Esophagus muscularis mucosa (tissue), 4 donors: Measurements from ENCODE around the gene ADA. TPM values are rescaled to one million over a fixed set of nuclear protein-coding genes. Genes with fewer than 3 reads are reported as not detected.
"Not testable (repeated sequence)": the region's sequence is repeated elsewhere in the genome, so short reads cannot be mapped to it uniquely, and the experiment has no call there.

Experiments used
- DNase-seq: peaks from one replicate; pipeline ENCODE4 v3.0.0-alpha.2; 2017; ENCODE audit errors: extremely low spot score
- H3K27ac ChIP-seq, 4 donors: fragments of 200-600 bp; sonication (generic); replicated peaks in 1 of 4; 1 replicate in 3 of 4; 2 replicates in 1 of 4; pipeline ENCODE4 v1.5.1; 2016 to 2019; ENCODE audit warnings: mild to moderate bottlenecking in 1 of 4
- H3K27me3 ChIP-seq, 4 donors: fragments of 200-600 bp; sonication (generic); one replicate each; pipeline versions ENCODE4 v1.5.1 to v1.6.0; 2016 to 2019
- H3K36me3 ChIP-seq, 4 donors: fragments of 200-600 bp; sonication (generic); one replicate each; pipeline ENCODE4 v1.5.1; 2016 to 2019
- H3K4me1 ChIP-seq, 4 donors: fragments of 200-600 bp; sonication (generic); one replicate each; pipeline ENCODE4 v1.5.1; 2016 to 2019
- H3K4me3 ChIP-seq, 4 donors: fragments of 200-600 bp; sonication (generic); 1 replicate in 2 of 4; 2 replicates in 2 of 4; pipeline ENCODE4 v1.5.1; 2016 to 2019; ENCODE audit warnings: mild to moderate bottlenecking in 4 of 4, moderate library complexity in 1 of 4
- H3K9me3 ChIP-seq, 4 donors: fragments of 200-600 bp; sonication (generic); 1 replicate in 3 of 4; 2 replicates in 1 of 4; pipeline ENCODE4 v1.5.1; 2016 to 2019
- CTCF ChIP-seq, 3 experiments: fragments of 200-600 bp in 2 of 3; fragments of 450-650 bp in 1 of 3; sonication (generic) in 2 of 3; IDR thresholded peaks; one replicate each; pipeline ENCODE4 v1.5.1; 2017 to 2019; ENCODE audit warnings: antibody characterized with exemption in 3 of 3, mild to moderate bottlenecking in 2 of 3, moderate library complexity in 1 of 3
- EP300 ChIP-seq: sonication (generic); formaldehyde crosslinking; IDR thresholded peaks from one replicate; pipeline ENCODE4 v1.6.1; 2017; ENCODE audit warnings: antibody characterized with exemption
- POLR2A ChIP-seq: fragments of 450-650 bp; IDR thresholded peaks from one replicate; pipeline ENCODE4 v1.6.1; 2017; ENCODE audit warnings: antibody characterized with exemption, moderate library complexity, mild to moderate bottlenecking, low read depth
- POLR2AphosphoS5 ChIP-seq, 2 donors: sonication (generic); formaldehyde crosslinking; IDR thresholded peaks; one replicate each; pipeline ENCODE4 v1.6.1; 2017; ENCODE audit warnings: antibody characterized with exemption in 2 of 2
- WGBS: methylation state at CpG from one replicate; pipeline ENCODE4 v1.1.5; 2018; 5-methylcytosine and 5-hydroxymethylcytosine counted together
- intact Hi-C: fragments of 100-400 bp; cut with DNase I; formaldehyde crosslinking; loops from one replicate; pipeline ENCODE4 v1.15.1; 2023
- total RNA-seq, 4 donors: library from RNA; depleted of rRNA; stranded (reverse); fragments of >200 nt; gene quantifications; one replicate each; pipeline versions ENCODE4 v1.1.0 to v1.2.1, GENCODE V29; 2016

Gene ADA
- total RNA-seq, 4 donors from 2014 or later = 9.6 to 18.4 (median 13.4) TPM

GRCh38 chr20:44678990-44679611 lies 27.6 kb upstream of the ADA start:
- TF ChIP-seq POLR2A = no peak
- TF ChIP-seq EP300 = no peak
- no peak for TF ChIP-seq CTCF (IDR thresholded peaks at IDR 0.05)
- no peak for TF ChIP-seq POLR2AphosphoS5 (IDR thresholded peaks at IDR 0.05)
- no peak overlapping the region for H3K4me3 ChIP-seq
- 88% methylated on average over 11 of the region's 12 CpGs for WGBS
- H3K4me1 ChIP-seq = peaks cover 0 to 5% (median 0%) of the 10 kb centered on the region in 4 donors
- H3K9me3 ChIP-seq = no peaks in the 10 kb centered on the region
- H3K27ac ChIP-seq = no peak overlapping the region
- no peak for DNase-seq
- no peaks in the 10 kb centered on the region for H3K27me3 ChIP-seq
- no peaks in the 10 kb centered on the region for H3K36me3 ChIP-seq
- intact Hi-C loops = no loop called here

- Histone ChIP-seq H3K4me3 (no peak overlapping the region), H3K4me1 (no peaks in the 10 kb centered on the region), H3K9me3 (no peaks in the 10 kb centered on the region), H3K36me3 (no peaks in the 10 kb centered on the region), H3K27me3 (no peaks in the 10 kb centered on the region), H3K27ac (no peak overlapping the region)
- no peak for TF ChIP-seq EP300
- TF ChIP-seq POLR2A = no peak
- no peak for TF ChIP-seq POLR2AphosphoS5 (IDR thresholded peaks at IDR 0.05)
- no peak for TF ChIP-seq CTCF (IDR thresholded peaks at IDR 0.05)
- intact Hi-C loops = no loop called here
- DNase-seq = no peak
- WGBS = 62% methylated on average over 2 of the region's 2 CpGs
Measured at GRCh38 chr20:44678242-44678641, 26.7 kb upstream of the ADA start.

DNA sequence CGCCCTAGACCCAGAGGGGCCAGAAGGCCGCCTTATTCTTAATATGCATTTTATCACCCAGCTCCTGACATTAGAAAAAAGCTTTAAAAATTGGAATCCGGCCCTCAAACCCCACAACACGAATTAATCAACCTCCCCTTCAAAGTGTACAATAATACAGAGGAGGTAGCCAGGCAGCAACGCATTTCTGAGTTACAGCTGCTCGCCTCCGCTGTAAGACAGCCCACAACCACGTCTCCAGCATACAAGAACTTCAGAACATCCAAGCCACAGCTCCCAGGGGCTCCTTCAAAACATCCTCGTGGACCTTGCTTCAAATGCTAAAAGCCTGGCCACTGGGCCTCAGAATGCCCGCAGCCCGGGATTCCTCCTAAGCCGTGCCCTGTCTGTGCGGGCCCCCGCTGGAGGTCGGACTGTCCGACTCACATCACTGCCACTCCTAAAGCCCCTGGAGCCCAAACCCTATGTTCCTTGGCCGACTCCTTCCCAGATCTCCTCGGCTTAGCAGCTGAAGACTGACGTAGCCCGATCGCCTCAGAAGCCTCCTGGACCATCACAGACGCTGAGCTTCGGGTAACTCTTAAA lies 20.9 kb upstream of the ADA start:
- H3K27me3 ChIP-seq, H3K4me3 ChIP-seq, H3K4me1 ChIP-seq, DNase-seq, H3K27ac ChIP-seq, H3K36me3 ChIP-seq, H3K9me3 ChIP-seq, intact Hi-C loops: not testable (repeated sequence)
- WGBS = 87% methylated on average over 21 of the region's 23 CpGs

- H3K4me3 ChIP-seq, intact Hi-C loops, H3K9me3 ChIP-seq, DNase-seq, H3K27ac ChIP-seq, H3K4me1 ChIP-seq, H3K36me3 ChIP-seq, H3K27me3 ChIP-seq: not testable (repeated sequence)
- 77% methylated on average over 6 of the region's 7 CpGs for WGBS
Measured at GRCh38 chr20:44671541-44671940, 20.0 kb upstream of the ADA start.

DNA sequence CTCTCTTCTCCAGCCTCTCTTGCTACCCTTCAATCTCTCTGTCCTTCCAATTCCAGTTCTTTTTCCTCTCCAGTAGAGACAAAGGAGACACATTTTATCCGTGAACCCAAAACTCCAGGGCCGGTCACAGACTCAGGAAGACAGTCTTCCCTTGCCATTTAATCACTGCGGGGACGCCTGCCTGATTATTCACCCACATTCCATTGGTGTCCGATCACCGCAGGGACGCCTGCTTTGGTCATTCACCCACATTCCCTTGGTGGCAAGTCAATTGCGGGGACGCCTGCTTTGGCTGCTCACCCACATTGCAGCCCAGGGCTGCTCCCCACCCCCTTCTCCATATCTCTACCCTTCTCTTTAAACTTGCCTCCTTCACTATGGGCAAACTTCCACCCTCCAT lies 19.4 kb upstream of the ADA start:
- H3K36me3 ChIP-seq, DNase-seq, intact Hi-C loops, H3K4me1 ChIP-seq, H3K4me3 ChIP-seq, H3K27me3 ChIP-seq, H3K9me3 ChIP-seq, H3K27ac ChIP-seq: not testable (repeated sequence)
- WGBS = 85% methylated on average over 9 of the region's 9 CpGs

DNA sequence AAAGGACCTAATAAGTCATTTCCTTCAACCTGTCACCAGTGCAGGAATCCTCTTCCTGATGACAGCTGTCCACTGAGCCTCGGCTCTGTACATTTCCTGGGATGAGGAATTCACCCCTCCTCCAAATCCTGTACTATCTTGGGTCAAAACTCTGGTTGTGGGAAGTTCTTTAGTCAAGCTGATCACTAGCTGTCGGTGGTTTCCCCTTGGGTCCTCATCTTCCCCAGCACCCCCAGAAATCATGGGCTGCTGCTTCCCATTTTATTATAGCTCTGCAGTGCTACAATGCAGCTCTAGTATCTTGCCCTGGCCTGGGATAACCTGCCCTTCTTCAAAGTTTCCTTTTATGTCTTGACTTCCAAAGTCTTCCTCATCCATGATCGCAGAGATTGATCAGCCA lies 14.6 kb upstream of the ADA start:
- Histone ChIP-seq H3K27me3 (no peaks in the 10 kb centered on the region), H3K4me1 (no peaks in the 10 kb centered on the region), H3K27ac (no peak overlapping the region), H3K36me3 (no peaks in the 10 kb centered on the region), H3K4me3 (no peak overlapping the region), H3K9me3 (no peaks in the 10 kb centered on the region)
- intact Hi-C loops = no loop called here
- DNase-seq = no peak
- WGBS = 80% methylated on average over 3 of the region's 3 CpGs
- TF ChIP-seq EP300 = no peak

GRCh38 chr20:44664131-44664530 lies 12.6 kb upstream of the ADA start:
- no peaks in the 10 kb centered on the region for H3K4me1 ChIP-seq
- WGBS = 53% methylated on average over 3 of the region's 3 CpGs
- no peaks in the 10 kb centered on the region for H3K27me3 ChIP-seq
- no peaks in the 10 kb centered on the region for H3K36me3 ChIP-seq
- no peak overlapping the region for H3K4me3 ChIP-seq
- no peak overlapping the region for H3K27ac ChIP-seq
- intact Hi-C loops = no loop called here
- TF ChIP-seq EP300 (no peak), POLR2A (no peak), POLR2AphosphoS5 (IDR thresholded peaks at IDR 0.05) (no peak), CTCF (IDR thresholded peaks at IDR 0.05) (no peak)
- H3K9me3 ChIP-seq = no peaks in the 10 kb centered on the region
- no peak for DNase-seq
